ENCODE measurements around the gene PADI3.

- TF ChIP-seq SP1 (IDR thresholded peaks at IDR 0.05): no peak
- no peak for TF ChIP-seq HDGF (IDR thresholded peaks at IDR 0.05; ENCODE audit: borderline replicate concordance)
- TF ChIP-seq ARNT (IDR thresholded peaks at IDR 0.05): no peak
- TF ChIP-seq FOXA1 (IDR thresholded peaks at IDR 0.05): no peak
- no peak for TF ChIP-seq BHLHE40 (IDR thresholded peaks at IDR 0.05; ENCODE audit: borderline replicate concordance)
- TF ChIP-seq CTBP1 (IDR thresholded peaks at IDR 0.05; ENCODE audit: borderline replicate concordance): no peak
- TF ChIP-seq SUZ12 (IDR thresholded peaks at IDR 0.05): no peak
- no peak for TF ChIP-seq PKNOX1 (IDR thresholded peaks at IDR 0.05)
- no peak for TF ChIP-seq LEF1 (IDR thresholded peaks at IDR 0.05; ENCODE audit: borderline replicate concordance)
- TF ChIP-seq TARDBP (IDR thresholded peaks at IDR 0.05): no peak
- TF ChIP-seq ELF4 (IDR thresholded peaks at IDR 0.05): no peak
- TF ChIP-seq ZNF384 (IDR thresholded peaks at IDR 0.05): no peak
- TF ChIP-seq L3MBTL2 (conservative IDR thresholded peaks at IDR 0.05): no peak
Measured at GRCh38 chr1:17230671-17231310, 18.1 kb upstream of the PADI3 start.

Data from HEK293T (cell line).